Smooth muscle cell (in vitro differentiated cells): ENCODE results near the gene C1QTNF3. TPM values are rescaled to one million over a fixed set of nuclear protein-coding genes. Genes with fewer than 3 reads are reported as not detected.
"Not testable (repeated sequence)": the region's sequence is repeated elsewhere in the genome, so short reads cannot be mapped to it uniquely, and the experiment has no call there.

Experiments
- DNase-seq: peaks from one replicate; lab custom pipeline; 2025; ENCODE audit not compliant: unreplicated experiment; lab: John Stamatoyannopoulos, UW
- H2AFZ ChIP-seq: fragments of 200-600 bp; sonication (generic); 2 replicates; pipeline ENCODE4 v1.6.0; 2016; ENCODE audit warnings: antibody characterized with exemption, low read depth, mild to moderate bottlenecking
- H3F3A ChIP-seq: fragments of 200-600 bp; sonication (generic); 2 replicates; pipeline ENCODE4 v1.6.0; 2017; ENCODE audit warnings: antibody characterized with exemption, low read depth
- H3K27ac ChIP-seq: fragments of 200-600 bp; sonication (generic); 2 replicates; pipeline ENCODE4 v1.5.1; 2016; ENCODE audit warnings: low read depth, mild to moderate bottlenecking
- H3K27me3 ChIP-seq: fragments of 200-600 bp; sonication (generic); 2 replicates; pipeline ENCODE4 v1.6.1; 2016; ENCODE audit warnings: low read depth, mild to moderate bottlenecking
- H3K36me3 ChIP-seq: fragments of 200-600 bp; sonication (generic); 2 replicates; pipeline ENCODE4 v1.5.1; 2016; ENCODE audit warnings: low read depth
- H3K4me1 ChIP-seq: fragments of 200-600 bp; sonication (generic); 2 replicates; pipeline ENCODE4 v1.5.1; 2016; ENCODE audit warnings: low read depth
- H3K4me2 ChIP-seq: fragments of 200-600 bp; sonication (generic); 2 replicates; pipeline ENCODE4 v1.6.0; 2016; ENCODE audit warnings: mild to moderate bottlenecking
- H3K4me3 ChIP-seq: fragments of 200-600 bp; sonication (generic); 2 replicates; pipeline ENCODE4 v1.5.1; 2016; ENCODE audit warnings: mild to moderate bottlenecking
- H3K79me2 ChIP-seq: fragments of 200-600 bp; sonication (generic); 2 replicates; pipeline ENCODE4 v1.6.0; 2016; ENCODE audit warnings: low read depth, mild to moderate bottlenecking
- H3K9ac ChIP-seq: fragments of 200-600 bp; sonication (generic); 2 replicates; pipeline ENCODE4 v1.6.0; 2016; ENCODE audit warnings: low read depth
- H3K9me3 ChIP-seq: fragments of 200-600 bp; sonication (generic); replicated peaks from 2 replicates; pipeline ENCODE4 v1.5.1; 2016; ENCODE audit warnings: low read depth
- H4K20me1 ChIP-seq: fragments of 200-600 bp; sonication (generic); 2 replicates; pipeline ENCODE4 v1.6.0; 2016; ENCODE audit warnings: low read depth
- WGBS: methylation state at CpG from one replicate; pipeline ENCODE4 v1.1.7; 2016; ENCODE audit warnings: low lambda C conversion rate; 5-methylcytosine and 5-hydroxymethylcytosine counted together
- polyA plus RNA-seq: library from polyadenylated mRNA; unstranded; fragments of >200 nt; fragmentation: Nextera tagmentation; extraction: Ambion mirVana; gene quantifications from 2 replicates; pipeline ENCODE4 v1.2.1, GENCODE V29; 2016
- total RNA-seq: library from RNA; depleted of rRNA; stranded (reverse); fragments of >200 nt; gene quantifications from 2 replicates; pipeline ENCODE4 v1.2.3, GENCODE V29; 2014
- TF ChIP-seq, protein P1 (sequence below): fragments of 200-600 bp; sonication (generic); IDR thresholded peaks from 2 replicates; pipeline ENCODE4 v1.5.1; 2017; ENCODE audit warnings: borderline replicate concordance, mild to moderate bottlenecking, antibody characterized with exemption; ENCODE audit not compliant: insufficient read depth, poor library complexity, severe bottlenecking

C1QTNF3 gene
- total and polyA plus RNA-seq, 2 experiments from 2014 or later, result 3.7 to 4.8 TPM

- Histone ChIP-seq H3K4me2 (no peak overlapping the region), H3K4me3 (no peak overlapping the region), H3K9me3 (no peaks in the 10 kb centered on the region), H4K20me1 (no peaks in the 10 kb centered on the region), H3K4me1 (peaks cover 7% of the 10 kb centered on the region), H3K27me3 (no peaks in the 10 kb centered on the region), H3K36me3 (no peaks in the 10 kb centered on the region), H3F3A (peaks cover 10% of the 10 kb centered on the region), H3K79me2 (no peaks in the 10 kb centered on the region), H2AFZ (no peak overlapping the region), H3K9ac (no peak overlapping the region), H3K27ac (no peak overlapping the region)
- no peak for DNase-seq
- TF ChIP-seq, protein P1, sequence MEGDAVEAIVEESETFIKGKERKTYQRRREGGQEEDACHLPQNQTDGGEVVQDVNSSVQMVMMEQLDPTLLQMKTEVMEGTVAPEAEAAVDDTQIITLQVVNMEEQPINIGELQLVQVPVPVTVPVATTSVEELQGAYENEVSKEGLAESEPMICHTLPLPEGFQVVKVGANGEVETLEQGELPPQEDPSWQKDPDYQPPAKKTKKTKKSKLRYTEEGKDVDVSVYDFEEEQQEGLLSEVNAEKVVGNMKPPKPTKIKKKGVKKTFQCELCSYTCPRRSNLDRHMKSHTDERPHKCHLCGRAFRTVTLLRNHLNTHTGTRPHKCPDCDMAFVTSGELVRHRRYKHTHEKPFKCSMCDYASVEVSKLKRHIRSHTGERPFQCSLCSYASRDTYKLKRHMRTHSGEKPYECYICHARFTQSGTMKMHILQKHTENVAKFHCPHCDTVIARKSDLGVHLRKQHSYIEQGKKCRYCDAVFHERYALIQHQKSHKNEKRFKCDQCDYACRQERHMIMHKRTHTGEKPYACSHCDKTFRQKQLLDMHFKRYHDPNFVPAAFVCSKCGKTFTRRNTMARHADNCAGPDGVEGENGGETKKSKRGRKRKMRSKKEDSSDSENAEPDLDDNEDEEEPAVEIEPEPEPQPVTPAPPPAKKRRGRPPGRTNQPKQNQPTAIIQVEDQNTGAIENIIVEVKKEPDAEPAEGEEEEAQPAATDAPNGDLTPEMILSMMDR, result no peak
Observed at GRCh38 chr5:34012791-34013190, 30.2 kb downstream of the C1QTNF3 start.

GRCh38 chr5:34011536-34011935 is 31.5 kb downstream of the C1QTNF3 start:
- H3K4me3 ChIP-seq, result no peak overlapping the region

GRCh38 chr5:34010146-34010545 is 32.9 kb downstream of the C1QTNF3 start:
- H3K9me3 ChIP-seq, H3K79me2 ChIP-seq, H4K20me1 ChIP-seq, H2AFZ ChIP-seq, H3K27me3 ChIP-seq, H3K36me3 ChIP-seq, H3K27ac ChIP-seq, H3K4me2 ChIP-seq, H3K4me1 ChIP-seq, H3K4me3 ChIP-seq, DNase-seq, H3K9ac ChIP-seq: not testable (repeated sequence)
- WGBS, result 78% methylated on average over 2 of the region's 2 CpGs
- peaks cover 16% of the 10 kb centered on the region for H3F3A ChIP-seq

More at GRCh38 chr5:34011536-34011935, 31.5 kb downstream of the C1QTNF3 start:
- no peak overlapping the region for H2AFZ ChIP-seq
- no peak overlapping the region for H3K9ac ChIP-seq
- H3F3A ChIP-seq, result peaks cover 16% of the 10 kb centered on the region
- DNase-seq, result no peak
- TF ChIP-seq, protein P1, result no peak
- no peaks in the 10 kb centered on the region for H3K79me2 ChIP-seq
- no peaks in the 10 kb centered on the region for H3K36me3 ChIP-seq
- H3K27ac ChIP-seq, result no peak overlapping the region
- H3K9me3 ChIP-seq, result no peaks in the 10 kb centered on the region
- WGBS, result 94% methylated on average over 4 of the region's 4 CpGs
- H3K4me1 ChIP-seq, result peaks cover 7% of the 10 kb centered on the region
- H4K20me1 ChIP-seq, result no peaks in the 10 kb centered on the region
- H3K4me2 ChIP-seq, result no peak overlapping the region
- no peaks in the 10 kb centered on the region for H3K27me3 ChIP-seq

DNA sequence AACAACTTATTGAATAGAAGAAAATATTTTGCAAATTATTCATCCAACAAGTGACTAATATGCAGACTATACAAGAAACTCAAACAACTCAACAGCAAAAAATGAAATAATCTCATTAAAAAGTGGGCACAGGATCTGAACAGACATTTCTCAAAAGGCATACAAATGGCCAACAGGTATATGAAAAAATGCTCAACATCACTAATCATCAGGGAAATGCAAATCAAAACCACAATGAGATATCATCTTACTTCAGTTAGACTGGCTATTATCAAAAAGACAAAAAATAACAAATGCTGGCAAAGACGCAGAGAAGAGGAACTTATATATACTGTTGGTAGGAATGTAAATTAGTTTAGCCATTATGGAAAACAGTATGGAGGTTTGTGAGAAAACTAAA is 33.4 kb downstream of the C1QTNF3 start:
- DNase-seq, result no peak
- peaks cover 12% of the 10 kb centered on the region for H3K4me1 ChIP-seq
- no peaks in the 10 kb centered on the region for H3K36me3 ChIP-seq
- H3K4me2 ChIP-seq, result no peak overlapping the region
- peaks cover 4% of the 10 kb centered on the region for H3K79me2 ChIP-seq
- no peak overlapping the region for H3K4me3 ChIP-seq
- no peak overlapping the region for H3K27ac ChIP-seq
- H3K9ac ChIP-seq, result no peak overlapping the region
- 39% methylated on average over 1 of the region's 1 CpG for WGBS
- TF ChIP-seq, protein P1, result no peak
- H2AFZ ChIP-seq, result no peak overlapping the region
- peaks cover 16% of the 10 kb centered on the region for H3F3A ChIP-seq
- H3K27me3 ChIP-seq, result no peaks in the 10 kb centered on the region
- no peaks in the 10 kb centered on the region for H4K20me1 ChIP-seq
- H3K9me3 ChIP-seq, result no peaks in the 10 kb centered on the region
